ELF-1 (cell line): ENCODE measurements around the gene TRPV3.

Experiments used
- DNase-seq: peaks from one replicate; pipeline ENCODE4 v3.0.0-alpha.2; 2016; ENCODE audit warnings: low read depth, low spot score

The TRPV3 gene

DNA sequence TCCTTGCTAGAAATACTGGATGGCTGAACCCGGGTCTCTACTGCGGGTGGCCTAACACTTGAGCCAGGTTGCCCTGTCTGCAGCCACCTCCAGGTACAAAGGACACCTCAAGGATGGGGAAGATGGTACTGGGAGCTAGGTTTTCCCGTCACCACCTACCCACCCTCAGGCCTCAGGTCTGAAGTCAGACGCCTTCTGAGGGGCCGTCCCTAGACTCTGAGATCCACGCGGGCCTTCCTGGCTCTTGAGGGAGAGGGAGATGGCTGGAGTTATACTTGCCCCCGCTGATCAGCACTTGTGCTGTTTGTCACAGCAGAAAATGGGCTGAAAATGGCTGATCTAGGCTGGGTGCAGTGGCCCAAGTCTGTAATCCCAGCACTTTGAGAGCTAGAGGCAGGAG is 10.6 kb downstream of the TRPV3 start:
- no peak for DNase-seq

- DNase-seq, result no peak
Observed at GRCh38 chr17:3546521-3546920, 11.1 kb downstream of the TRPV3 start.

DNA sequence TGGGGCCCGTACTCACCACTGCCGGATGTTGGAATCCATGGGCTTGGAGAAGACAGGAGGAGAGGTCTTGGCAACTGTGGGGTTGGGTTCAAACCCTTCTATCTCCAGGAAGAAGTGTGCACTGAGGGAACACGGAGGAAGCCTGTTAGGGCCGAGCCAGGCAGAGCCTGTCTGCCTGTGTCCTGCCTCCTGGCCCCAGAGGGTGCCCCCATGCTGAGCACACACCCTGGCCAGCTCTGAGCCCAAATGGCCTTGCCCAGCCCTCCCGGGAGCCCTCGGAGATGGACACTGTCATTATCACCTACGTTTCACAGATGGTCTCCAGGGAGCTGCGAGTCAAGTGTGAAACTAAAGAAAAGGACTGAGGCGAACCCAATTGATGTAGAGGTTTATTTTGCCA is 12.5 kb downstream of the TRPV3 start:
- no peak for DNase-seq

GRCh38 chr17:3544365-3544764 is 13.2 kb downstream of the TRPV3 start:
- DNase-seq, result no peak

GRCh38 chr17:3543453-3543852 is 14.2 kb downstream of the TRPV3 start:
- DNase-seq, result no peak

DNA sequence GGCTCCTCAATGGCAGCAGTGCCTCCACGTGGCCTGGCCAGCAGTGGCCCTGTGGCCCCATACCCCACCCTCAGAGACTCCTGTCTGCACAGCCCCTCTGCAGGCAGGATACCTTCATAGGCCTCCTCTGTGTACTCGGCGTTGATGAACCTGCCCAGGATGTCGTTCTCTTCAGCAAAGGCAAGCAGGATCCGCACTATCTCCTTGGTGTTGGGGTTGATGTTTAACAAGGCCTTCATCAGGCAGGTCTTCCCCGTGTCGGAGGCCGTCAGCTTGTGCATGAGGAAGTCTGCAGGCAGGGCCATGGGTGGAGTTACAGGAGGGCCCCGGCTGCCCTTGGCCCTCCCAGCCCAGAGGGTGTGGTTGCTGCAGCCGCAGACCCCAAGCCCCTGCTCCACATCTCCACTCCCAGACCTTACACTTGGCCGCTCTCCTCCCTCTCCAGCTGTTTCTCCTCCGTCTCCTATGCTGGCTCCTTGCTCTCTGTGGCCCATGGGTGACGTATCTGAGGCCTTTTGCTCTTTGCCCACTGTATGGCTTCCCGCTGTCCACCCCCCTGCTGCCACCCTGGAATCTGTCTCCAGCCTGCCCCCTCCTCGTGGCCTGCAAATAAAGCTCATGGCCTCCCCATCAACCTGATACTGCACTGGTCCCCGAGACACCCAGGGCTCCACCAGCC is 15.1 kb downstream of the TRPV3 start:
- no peak for DNase-seq

DNA sequence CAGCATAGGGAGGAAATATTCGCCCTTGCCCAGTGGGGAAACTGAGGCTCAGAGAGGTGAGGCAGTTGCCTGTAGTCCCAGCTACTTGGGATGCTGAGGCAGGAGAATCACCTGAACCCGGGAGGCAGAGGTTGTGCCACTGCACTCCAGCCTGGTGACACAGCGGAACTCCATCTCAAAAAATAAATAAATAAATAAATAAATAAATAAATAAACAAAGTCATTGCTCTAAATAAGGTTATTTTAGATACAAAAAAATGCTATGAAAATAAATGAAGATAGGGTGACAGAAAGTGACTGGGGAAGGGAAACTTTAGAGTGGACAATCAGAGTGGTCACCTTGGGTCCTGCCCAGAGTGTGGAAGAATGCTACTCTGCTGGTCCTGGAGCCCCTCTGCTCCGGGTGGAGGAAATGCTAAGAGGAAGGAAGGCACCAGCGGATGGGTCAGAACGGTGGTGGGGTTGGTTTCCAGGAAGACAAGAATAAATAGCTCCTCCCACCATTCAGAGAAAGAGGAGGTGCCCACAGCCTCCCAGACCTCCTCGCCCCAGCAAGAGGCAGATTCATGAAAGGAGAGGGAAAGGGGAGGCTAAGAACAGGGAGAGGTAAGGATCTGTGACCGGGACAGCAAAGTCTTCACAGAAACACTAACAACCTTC is 17.6 kb downstream of the TRPV3 start:
- DNase-seq, result peak; percentile 48

DNA sequence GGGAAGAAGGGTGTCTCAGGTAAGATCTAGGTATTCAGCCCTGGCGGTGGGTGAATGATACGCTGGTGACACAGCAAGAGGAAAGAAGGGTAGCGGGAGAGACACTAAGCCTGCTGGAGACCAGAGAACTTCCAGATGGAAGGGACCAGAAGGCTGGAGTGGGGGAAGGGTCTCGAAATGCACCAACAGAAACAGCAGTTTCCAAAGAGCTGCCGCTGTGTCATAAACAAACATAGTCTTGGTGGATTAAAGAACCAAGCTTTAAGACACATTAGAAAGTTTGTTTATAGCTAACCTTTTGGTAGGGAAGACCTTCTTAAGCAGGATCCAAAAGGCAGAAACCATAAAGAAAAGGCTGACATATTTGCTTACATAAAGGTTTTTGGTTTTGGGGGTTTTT is 20.9 kb downstream of the TRPV3 start:
- DNase-seq, result no peak

GRCh38 chr17:3535253-3535995 is 22.2 kb downstream of the TRPV3 start:
- peak; percentile 92 for DNase-seq

GRCh38 chr17:3534881-3535252 is 22.7 kb downstream of the TRPV3 start:
- DNase-seq, result peak; percentile 69

- DNase-seq, result no peak
Observed at GRCh38 chr17:3533752-3534151, 23.9 kb downstream of the TRPV3 start.

DNA sequence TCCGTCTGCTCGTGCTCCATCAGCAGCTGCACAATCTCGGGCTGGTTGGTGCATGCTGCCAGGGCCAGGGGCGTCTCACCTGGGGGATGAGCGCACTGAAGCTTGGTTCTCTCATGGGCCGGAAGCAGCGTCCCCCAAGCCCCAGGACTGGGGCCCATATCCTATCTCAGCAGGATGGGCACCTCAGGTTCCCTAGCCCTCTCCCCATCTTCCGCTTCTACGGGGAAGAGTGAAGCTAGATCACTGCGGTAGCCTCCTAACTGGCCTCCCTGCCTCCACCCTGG is 24.8 kb downstream of the TRPV3 start:
- no peak for DNase-seq

DNA sequence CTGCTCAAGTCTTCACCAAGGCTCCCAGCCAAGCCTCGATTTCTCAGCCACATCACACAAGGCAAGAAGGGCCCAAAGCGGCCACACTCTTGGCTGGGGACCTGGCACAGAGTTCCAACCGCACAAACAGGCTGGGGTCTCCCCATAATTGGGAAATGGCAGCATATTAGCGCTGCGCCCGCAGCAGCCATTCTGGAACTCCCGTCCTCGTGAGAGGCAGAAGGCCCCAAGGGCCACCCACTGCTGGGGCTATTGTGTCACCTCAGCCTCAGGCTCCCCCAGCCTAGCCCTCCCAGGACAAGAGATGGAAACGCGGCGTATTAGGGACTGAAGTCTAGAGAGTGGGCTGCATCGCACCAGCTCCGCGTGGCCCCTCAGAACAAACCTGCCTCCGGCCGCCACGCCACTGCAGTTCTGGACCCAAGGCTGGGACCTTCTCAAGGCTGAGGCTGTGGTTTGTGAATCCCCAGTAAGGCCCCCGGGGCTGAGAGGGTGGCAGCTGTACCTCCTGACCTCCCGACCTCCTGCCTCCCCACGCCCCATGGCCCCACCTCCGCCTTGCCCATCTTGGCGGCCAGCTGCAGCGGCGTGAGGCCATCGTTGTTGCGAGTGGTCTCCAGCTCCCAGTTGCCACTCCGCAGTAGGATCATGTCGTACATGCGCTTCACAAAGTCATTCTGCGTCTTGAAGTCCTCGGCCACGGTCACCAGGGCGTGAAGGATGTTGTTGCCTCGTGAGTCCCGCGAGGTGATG is 25.3 kb downstream of the TRPV3 start:
- no peak for DNase-seq

DNA sequence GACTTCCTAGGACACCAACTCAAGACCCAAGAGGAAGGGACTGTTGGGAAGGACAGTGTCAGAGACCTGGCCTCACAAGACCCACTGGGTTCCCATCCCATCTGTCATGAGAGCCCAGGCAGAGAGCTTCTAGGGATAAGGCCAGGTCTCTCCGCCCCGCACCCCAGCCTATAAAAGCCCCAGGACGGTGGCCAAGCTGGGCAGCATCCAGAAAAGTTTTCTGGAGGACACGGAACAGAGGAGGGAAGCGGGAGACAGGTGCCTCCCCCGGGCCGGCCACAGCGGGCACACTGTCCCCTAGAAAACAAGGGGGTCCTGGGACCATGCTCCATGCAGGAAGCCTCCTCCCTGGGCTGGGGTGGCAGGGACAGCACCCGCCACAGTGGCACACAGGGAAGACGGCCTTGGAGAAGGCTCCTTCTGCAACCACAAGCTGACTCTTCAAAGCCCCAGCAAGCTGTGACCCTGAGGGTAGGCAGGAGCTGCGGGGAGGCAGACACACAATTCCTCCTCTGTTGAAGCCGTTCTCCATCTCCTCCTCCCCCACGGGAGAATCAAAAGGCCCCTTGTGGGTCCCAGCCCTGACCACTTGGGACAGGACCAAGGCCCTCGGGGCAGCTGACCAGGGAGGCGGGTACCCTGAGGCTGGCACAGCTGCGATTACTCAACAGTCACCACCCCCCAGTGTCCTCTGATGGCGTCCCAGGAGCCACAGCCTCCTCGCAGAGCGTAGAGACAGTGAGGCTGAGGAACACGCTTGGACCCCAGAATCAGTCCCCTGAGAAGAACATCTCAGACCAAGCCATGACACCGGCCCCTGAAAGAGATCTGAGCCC is 26.1 kb downstream of the TRPV3 start:
- no peak for DNase-seq

DNA sequence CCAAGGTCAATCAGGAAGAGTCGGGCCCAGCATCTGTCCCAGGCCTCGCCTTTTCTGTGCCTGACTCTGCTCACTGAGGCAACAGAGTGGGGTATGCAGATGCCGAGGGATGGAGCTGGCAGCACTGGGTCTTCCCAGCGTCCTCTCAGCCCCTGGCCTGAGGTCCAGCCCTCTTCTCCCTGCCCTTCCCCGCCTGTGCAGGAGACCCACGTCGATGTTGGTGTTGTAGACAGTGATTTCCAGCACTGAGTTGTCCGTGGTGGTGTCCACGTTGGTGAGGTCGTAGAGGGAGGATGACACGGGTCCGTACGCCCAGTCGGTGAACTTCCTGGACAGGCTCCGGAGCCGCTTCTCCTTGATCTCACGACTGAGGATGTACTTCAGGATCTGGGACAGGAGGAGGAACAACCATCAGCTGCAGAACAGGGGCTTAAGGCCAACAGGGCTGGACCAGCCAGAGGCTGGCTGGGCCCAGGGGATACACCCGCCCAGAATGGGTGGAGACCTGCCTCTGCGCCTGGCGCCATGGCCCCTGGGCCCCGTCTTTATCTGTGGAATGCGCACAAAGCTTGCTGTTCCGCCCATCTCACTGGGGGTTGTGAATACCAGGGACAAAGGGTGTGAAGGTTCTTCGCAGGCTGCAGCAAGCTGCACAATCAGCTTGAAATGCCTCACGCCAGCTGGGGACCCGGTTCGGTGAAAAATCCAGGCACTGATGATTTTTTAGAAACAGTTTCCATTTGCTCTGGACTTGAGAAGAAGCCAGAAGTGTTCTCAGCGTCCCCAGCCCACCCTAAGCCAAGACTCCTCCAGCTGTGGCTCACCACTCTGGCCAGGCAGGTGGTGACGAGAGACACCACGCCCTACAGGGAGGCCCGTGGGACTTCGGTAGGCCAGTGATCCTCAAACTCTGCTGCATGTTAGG is 27.5 kb downstream of the TRPV3 start:
- peak; percentile 97 for DNase-seq

DNA sequence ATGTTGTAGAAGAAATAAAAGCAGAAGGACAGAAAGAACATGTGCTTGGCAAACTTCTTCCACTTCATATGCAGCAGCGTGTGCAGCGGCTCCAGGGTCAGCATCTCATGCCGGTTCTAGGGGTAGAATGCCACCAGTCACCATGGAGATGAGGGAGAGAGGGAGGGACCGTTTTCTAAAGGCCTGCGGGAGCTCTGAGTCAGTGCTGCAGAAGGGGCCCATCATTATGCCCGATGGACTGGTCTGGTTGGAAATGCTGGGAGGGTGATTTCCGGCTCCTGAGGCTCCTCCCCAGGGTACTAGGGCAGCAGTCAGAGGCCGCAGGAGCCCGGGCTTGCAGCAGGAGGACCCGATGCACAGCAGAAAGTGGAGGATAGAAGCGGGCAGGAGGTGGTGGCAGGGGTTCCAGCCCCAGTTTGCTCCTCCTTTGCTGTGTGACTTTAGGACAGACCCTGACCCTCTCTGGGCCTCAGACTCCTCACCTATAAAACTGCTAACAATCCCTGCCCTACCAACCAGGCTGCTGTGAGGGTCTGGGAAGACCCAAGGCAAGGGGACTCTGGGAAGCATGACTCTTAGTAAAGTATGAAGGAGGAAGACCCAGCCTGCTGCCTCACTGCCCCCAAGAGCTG is 28.6 kb downstream of the TRPV3 start:
- DNase-seq, result peak; percentile 88

DNA sequence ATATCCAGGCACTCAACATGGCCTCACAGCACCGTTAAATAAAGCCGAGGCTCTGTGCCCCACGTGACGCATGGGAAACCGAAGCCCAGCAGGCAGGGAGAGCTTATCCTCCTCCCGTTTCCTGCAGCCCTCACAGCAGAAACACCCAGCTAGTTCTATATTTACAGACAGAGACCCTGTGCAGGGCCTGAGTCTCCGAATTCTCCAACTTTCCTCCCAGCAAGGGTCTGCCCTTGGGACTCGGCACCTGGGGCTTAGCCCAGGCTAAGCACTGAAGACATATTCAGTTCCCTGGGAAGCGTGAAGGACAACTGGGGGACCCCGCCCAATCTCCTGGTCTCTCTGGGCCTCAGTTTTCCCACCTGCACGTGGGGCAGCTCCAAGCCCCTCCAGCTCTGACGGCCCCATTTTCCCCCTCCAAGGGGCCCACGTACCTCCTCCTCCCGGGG is 29.2 kb downstream of the TRPV3 start:
- DNase-seq, result no peak

GRCh38 chr17:3527896-3528295 is 29.7 kb downstream of the TRPV3 start:
- DNase-seq, result no peak

DNA sequence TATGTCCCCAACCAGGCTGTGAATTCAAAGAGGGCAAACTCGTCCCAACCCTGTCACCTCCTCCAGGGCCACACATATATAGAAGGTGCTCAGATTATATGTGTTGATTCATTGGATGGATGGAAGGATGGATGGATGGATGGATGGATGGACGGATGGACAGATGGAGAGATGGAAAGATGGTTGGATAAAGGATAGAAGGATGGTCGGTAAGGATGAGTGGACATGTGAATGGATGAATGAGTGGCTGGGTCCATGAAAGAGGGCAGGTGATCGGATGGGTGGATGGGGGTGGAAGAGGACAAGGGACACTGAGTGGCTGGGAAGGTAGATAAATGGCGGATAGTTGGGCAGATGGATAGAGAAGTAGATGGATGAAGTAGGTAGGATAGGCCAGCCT is 30.1 kb downstream of the TRPV3 start:
- DNase-seq, result no peak

DNA sequence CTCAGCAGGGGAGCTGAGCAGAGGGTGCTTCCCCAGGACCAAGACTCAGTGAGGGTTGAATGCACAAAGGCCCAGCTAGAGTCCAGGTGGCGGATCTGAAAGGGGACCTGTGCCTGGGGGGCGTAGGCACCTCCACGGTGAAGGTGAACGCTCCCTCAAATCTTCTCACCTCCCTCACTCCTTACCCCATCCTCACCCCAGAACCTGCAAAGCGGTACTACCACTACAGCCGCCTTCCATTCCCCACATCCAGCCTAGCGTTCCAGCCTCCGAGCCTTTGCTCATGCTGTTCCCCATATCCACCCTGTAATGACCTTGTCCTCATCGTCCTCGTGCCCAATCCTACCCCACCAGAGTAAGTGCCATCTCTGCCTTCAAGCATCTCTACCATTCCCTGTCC is 30.6 kb downstream of the TRPV3 start:
- no peak for DNase-seq
